H1 (cell line): ENCODE data around the gene KANSL1.

Source experiments
- CTCF ChIP-seq, 3 experiments: IDR thresholded peaks; 1 replicate in 2 of 3; 2 replicates in 1 of 3; pipeline versions ENCODE4 v1.5.1 to v1.6.1; 2011; ENCODE audit warnings: low read length in 3 of 3, mild to moderate bottlenecking in 3 of 3, inconsistent platforms in 2 of 3, low read depth in 1 of 3, moderate library complexity in 1 of 3; ENCODE audit not compliant: insufficient read depth in 1 of 3; ENCODE audit errors: control extremely low read depth in 1 of 3
- GABPA ChIP-seq: IDR thresholded peaks from 2 replicates; pipeline ENCODE4 v1.6.1; 2011; ENCODE audit warnings: mild to moderate bottlenecking, low read length, moderate library complexity, borderline replicate concordance; ENCODE audit not compliant: insufficient read depth

- TF ChIP-seq CTCF (IDR thresholded peaks at IDR 0.05; ENCODE audit: control extremely low read depth in 1 of 3, insufficient read depth in 1 of 3, low read depth in 1 of 3, low read length in 3 of 3) (no peak), GABPA (no peak)
Observed at GRCh38 chr17:45998987-45999899, 194.0 kb downstream of the KANSL1 start, which contains the start of gene STH.
